Inferior parietal cortex (tissue), 1 donor: ENCODE data around the gene MOV10L1.

Experiments
- DNase-seq: peaks from one replicate; pipeline ENCODE4 v3.0.0-alpha.2; 2016; ENCODE audit errors: extremely low spot score

The MOV10L1 gene

DNA sequence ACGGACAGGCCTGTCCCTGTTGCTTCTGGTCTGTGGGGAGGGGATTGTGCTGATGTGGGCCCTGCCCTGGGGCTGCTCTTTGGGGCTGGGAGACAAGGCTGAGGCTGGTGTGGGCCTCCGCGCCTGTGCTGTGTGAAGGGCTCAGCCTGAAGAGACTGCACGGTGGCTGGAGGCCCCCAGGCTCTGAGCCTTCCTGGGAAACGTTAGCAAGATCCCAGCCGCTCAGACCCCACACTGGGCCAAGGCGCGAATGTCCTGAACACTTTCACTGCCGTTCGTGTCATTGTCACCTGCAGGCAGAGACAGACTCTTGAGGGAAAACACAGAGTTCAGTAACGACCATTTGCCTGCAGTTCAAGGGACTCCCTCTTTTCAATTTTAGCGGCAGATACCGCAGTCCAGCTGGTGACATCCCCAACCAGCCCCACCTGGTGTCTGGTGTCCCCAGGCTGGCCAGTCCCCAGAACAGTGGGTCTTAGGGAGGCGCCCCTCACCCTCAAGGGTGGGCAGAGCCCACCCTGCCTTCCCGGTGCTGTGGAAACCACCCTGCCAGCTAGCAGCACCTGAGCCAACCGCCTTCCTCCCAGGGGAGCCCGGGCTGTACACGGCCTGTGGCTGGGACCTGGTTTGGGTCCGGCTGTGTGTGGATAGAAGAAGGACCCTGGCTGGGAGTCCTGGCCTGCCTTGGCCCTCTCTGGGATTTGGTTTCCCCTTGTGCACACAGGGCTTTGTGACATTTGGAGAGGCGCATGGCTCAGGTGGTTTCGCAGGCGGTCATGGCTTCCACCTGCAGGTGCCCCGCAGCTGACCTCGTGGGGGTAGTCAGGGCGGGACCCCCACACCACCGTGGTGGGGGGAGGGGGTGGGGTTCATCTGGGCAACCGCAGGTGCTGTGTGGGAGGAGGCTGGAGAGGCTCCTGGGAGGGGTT lies 86.4 kb downstream of the MOV10L1 start:
- DNase-seq, result no peak

DNA sequence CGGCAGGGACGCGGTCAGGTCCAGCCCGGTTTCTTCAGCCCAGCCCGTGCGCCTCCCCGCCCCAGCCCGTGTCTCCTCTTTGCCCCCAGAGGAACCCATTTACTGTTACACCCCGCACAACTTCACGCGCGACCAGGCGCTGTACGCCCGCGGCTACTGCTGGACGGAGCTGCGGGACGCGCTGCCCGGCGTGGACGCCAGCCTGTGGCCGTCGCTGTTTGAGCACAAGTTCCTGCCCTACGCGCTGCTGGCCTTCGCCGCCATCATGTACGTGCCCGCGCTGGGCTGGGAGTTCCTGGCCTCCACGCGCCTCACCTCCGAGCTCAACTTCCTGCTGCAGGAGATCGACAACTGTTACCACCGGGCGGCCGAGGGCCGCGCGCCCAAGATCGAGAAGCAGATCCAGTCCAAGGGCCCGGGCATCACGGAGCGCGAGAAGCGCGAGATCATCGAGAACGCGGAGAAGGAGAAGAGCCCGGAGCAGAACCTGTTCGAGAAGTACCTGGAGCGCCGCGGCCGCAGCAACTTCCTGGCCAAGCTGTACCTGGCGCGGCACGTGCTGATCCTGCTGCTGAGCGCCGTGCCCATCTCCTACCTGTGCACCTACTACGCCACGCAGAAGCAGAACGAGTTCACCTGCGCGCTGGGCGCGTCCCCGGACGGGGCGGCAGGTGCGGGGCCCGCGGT lies 87.2 kb downstream of the MOV10L1 start:
- no peak for DNase-seq

DNA sequence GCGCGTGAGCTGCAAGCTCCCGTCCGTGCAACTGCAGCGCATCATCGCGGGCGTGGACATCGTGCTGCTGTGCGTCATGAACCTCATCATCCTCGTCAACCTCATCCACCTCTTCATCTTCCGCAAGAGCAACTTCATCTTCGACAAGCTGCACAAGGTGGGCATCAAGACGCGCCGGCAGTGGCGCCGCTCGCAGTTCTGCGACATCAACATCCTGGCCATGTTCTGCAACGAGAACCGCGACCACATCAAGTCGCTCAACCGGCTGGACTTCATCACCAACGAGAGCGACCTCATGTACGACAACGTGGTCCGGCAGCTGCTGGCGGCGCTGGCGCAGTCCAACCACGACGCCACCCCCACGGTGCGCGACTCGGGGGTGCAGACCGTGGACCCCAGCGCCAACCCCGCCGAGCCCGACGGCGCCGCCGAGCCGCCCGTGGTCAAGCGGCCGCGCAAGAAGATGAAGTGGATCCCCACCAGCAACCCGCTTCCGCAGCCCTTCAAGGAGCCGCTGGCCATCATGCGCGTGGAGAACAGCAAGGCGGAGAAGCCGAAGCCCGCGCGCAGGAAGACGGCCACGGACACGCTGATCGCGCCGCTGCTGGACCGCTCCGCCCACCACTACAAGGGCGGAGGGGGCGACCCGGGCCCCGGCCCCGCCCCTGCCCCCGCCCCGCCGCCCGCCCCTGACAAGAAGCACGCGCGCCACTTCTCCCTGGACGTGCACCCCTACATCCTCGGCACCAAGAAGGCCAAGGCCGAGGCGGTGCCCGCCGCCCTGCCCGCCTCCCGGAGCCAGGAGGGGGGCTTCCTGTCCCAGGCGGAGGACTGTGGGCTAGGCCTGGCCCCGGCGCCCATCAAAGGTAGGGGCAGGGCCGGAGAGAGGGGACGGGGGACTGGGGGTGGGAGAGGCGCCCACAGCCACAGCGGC lies 88.0 kb downstream of the MOV10L1 start:
- DNase-seq, result no peak

DNA sequence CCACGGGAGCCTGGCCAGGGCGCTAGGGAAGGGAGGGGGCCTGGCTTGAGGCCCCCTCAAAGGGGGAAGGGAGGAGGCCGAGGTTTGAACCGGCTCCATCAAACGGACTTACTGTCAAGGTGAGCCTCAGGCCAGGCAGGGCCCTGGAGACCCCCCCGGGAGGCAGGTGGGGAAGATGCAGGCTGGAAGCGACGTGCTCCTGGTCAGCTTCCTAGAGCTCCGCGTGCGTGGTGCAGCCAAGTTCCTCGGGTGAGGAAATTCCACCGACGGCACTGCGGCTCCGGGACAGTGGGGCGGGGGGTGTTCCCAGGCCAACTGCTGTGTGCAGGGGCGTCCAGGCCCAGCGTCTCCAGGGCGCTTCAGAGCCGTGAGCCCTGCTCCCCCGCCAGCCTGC lies 88.7 kb downstream of the MOV10L1 start:
- no peak for DNase-seq

DNA sequence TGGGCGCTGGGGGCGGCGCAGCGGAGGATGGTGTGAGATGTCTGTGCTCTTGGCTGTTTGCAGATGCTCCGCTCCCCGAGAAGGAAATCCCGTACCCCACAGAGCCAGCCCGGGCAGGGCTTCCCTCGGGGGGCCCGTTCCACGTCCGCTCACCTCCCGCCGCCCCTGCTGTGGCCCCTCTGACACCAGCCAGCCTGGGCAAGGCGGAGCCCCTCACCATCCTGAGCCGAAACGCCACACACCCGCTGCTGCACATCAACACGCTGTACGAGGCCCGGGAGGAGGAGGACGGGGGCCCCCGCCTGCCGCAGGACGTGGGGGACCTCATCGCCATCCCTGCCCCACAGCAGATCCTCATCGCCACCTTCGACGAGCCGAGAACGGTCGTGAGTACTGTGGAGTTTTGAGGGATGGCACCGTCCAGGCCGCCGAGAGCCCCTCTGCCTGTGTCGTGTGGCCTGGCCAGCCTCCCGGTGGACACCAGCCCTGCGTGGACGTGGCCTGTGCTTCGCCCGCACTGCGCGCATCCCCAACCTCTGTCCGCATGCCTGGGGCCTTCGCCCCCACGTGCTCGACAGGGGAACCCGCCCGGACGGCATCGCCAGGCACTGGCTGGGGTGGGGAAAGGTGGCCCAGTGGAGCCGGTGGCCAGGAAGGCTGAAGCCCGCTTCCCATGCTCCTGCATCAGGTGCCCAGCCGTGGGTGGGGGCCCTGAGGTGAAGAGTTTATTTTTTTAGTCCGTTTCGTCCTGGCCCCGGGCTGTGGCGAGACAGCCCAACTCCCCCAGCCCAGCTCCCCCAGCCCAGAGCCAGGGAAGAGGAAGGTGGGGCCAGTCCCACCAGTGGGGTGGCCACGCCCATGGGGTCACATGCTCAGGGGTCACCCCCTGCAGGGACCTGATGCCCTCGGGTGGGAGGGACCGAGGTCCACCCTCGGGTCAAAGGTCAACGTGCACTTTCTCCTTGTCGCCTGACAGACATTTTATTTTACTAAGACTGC lies 89.4 kb downstream of the MOV10L1 start:
- no peak for DNase-seq

DNA sequence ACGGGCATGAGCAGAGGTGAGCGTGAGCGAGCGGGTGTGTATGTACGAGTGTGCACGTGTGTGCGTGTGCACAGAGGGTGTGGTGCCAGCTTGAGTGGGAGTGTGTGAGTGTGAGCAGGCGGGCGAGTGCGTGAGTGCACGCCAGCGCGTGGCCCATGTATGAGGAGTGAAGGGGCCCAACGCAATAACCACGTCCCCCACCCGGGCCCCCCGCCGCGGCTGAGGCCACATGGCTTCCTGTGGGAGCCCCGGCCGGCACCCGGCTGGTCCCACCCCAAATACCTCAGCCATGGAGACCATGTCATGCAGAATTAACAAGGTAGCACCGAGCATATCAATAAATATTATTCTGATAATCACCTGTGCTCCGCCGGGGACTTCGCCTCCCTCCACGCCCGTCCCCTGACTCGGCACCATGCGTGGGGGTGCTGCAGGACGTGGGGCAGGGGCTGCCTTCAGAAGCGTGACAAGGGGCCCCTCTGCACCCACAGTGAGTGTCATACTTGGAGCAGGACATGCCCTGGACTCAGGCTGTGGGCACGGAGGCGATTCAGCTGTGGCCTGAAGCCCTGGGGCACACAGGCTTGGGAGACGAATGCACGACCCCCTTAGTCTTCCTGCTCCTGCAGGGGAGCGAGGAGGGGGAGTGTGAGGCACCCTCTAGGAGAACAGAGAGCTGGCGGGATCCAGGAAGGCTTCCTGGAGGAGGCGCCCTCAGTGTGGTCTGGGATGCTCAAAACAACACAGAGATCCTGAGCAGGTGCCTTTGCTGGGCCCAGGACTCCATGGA lies 90.3 kb downstream of the MOV10L1 start:
- no peak for DNase-seq

DNA sequence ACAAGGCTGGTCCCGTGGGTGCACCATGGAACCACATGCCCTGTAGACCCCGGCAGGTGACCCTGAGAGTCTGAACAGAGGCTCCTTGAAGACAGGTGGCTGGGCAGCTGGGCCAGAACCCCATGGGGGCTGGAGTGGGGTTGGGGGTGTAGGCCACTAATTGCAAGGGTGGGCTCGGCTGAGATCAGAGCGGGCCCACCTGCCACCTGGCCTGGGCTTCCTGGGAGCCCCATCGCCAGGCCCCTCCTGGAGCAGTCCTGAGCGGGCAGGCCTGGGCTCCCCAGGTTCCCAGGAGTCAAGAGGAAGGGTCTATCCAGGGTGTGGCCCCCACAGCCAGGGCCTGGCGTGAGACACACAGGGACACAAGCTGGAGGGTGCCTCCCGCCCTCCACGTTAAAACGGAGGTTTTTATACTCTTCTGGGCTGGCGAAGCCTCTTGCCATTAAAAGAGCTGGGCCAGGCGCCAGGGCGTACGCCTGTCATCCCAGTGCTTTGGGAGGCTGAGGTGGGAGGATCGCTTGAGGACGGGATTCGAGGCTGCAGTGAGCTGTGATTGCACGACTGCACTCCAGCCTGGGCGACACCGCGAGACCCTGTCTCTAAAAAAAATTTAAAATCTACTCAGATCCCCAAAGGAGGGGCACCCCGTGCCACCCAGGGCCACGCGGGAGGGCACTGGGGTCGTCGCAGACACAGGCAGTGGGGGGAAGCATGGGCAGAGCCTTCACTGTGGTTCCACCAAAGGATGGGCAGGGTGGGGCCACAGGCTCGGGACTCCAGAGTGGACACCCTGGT lies 91.1 kb downstream of the MOV10L1 start:
- DNase-seq, result no peak

DNA sequence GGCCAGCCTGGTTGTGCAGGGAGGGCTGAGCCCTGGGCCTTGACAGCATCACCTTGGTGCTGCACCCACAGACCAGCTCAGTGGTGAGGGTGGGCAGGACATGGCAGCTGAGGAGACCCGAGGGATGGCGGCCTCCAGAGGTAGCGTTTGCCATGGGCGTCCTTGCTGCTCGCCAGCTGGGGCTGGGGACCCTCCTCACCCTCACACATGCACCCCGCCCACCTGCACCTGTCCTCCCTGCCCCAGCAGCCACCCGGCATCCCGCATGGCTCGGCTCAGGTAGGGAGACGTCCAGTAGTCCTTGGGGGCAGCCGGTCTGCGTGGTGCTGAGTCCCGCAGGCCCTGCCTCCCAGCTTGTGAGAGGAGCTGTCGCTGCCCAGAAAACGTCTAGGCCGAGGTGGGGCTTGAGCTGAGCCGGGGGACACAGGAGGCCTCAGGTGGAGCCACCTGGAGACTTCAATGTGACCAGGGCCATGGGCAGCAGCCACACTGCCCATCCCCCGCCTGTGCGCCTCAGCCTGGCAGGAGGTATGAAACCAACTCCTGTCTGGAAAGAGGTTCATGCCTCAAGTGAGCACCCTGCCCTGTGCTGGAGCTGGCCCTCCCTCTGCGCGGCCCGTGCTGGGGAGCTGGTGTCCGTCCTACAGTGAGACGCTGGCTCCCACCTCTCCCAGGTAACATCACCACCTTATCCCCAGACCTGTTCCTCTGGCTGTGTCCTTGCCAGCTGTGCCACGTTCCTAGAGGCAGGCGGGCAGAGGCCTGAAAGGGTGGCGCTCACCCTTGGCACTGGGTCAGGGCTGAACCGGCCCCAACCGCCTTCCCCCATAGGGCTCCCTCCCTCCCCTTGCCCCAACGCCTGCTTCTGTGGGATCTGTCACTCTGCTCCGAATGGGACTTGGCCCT lies 92.6 kb downstream of the MOV10L1 start:
- DNase-seq, result no peak

DNA sequence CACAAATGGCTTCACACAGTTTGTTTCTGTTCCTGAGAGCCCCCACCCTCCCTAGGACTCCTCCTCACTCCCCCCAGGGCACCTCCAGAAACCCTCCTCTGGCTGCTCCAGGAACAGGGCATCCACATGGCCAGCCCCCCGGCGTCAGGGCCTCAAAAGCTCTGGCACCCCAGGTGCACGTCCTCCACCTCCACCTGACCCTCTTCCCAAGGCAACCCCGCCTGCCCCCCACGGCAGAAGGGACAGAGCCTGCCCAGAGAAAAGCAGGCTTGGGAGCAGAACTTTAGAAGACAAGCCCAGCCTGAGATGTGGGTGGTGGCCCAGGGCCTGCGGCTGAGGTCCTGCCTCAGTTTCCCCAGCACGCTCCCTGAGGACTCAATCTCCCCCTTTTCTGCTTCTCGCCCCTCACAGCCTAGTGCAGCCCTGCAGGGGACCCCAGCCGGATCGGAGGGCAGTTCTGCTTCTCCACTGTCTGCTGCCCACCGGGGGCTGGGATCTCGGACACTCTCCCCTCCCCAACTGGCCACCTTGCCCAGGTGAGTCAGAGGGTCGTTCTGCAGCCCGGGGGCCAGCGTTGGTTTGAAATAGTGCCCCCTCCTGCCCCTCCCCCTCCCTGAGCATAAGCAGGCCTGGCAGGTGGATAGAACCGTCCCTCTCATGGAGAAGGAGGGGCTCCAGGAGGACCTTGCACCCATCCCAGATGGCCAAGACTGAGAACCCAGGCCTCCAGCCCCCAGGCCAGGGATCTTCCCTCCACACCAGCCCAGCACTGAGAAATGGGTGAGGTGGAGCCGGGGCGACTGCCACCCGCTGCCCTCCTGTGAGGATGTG lies 93.5 kb downstream of the MOV10L1 start:
- no peak for DNase-seq

DNA sequence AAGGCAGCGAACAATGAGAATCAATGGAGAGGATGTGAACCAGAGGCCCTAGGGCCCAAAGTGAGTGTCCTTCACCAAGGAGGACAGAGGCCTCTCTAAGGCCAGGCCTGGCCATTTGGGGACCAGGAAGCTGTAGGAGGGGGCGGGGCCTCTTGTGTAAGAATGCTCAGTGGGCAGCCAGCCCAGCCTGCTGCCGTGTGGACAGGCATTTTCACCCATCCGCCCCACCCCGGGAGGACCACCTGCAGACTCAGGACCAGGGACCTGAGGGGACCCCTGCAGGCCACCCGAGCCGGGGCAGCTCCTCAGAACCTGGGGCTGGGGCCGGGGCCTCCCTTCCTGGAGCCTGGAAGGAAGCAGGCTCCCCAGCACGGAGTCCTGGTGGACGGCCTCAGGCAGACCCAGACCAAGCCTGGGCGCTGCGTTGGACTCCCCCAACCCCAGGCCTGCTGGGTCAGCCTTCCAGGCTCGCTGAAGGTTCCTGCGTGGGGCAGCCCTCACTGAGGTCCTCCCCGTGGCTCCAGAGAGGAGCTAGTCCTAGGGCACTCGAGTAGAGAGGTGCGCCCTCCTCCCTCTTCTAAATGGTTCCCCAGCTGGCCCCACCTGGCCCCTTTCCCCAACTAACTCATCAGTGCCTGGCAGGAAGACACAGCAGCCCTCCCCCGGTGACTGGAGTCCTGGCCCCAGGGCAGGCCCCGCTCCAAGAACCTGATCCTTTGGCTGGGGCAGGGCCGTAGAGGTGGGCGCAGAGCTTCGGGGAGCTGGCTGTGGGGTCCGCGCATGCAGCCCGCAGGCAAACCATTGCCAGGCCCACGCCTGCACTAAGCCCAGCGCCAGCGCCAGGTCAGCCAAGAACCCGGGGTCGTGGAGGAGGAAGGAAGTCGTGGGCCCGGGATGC lies 94.4 kb downstream of the MOV10L1 start:
- DNase-seq, result no peak

DNA sequence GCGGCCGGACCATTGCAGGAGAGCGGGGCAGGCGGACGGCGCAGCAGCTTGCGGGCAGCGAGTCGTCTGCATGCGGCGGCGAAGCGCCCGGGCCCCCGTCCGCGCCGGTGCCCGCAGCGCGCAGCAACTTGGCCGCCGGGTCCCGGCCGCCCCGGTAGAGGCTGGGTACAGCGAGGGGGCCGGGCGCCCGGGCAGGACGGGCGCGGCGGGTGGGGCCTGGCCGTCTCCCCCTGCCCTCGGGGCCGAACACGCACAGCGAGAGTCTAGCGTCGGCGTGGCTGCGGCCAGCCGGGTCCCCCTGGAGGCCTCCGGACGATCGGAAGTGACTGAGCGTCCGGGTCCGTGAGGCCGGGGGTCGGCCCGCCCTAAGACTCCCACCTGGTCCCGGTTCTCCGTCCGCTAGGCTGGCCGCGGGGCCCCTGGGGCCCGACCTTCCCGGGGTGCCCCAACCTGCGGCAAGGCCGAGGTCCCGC lies 95.1 kb downstream of the MOV10L1 start:
- DNase-seq, result no peak

DNA sequence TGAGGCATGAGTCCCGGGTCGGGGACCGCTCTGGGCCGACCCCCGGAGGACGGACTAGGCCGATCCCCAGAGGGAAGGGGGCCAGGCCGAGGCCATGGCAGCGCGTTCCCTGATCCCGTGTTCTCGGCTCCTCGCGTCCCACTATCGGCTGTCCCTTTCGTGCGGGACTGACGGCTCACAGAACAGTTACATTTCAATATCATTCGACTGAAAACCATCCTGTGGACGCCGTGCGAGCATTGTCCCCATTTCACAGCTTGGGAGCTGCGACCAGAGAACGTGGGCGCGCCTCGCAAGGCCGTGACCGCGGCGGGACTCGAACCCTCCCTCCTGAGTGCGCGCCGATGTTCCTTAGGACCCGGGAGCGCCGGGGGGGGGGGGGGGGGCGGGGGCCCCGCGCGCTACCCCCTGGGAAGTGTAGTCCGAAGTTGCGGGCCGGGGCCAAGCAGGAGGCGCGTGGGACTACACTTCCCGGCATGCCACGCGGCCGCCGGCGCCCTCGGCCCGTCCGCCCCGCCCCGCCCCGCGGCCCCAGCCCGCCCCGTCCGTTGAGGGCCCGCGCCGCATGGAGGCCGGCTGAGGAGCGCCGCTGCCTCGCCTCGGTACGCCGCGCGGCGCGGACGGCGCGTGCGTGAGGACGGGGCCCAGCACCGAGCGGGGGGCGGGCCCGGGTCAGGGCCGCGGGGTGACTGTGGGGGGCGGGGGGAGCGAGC lies 95.7 kb downstream of the MOV10L1 start, which contains the start of gene TRABD:
Gene TRABD (plus strand): TSS at position 539 of the 713 bp plus-strand sequence. CDS start 7,148 bp downstream, outside the sequence.
- peak; percentile 76 for DNase-seq

DNA sequence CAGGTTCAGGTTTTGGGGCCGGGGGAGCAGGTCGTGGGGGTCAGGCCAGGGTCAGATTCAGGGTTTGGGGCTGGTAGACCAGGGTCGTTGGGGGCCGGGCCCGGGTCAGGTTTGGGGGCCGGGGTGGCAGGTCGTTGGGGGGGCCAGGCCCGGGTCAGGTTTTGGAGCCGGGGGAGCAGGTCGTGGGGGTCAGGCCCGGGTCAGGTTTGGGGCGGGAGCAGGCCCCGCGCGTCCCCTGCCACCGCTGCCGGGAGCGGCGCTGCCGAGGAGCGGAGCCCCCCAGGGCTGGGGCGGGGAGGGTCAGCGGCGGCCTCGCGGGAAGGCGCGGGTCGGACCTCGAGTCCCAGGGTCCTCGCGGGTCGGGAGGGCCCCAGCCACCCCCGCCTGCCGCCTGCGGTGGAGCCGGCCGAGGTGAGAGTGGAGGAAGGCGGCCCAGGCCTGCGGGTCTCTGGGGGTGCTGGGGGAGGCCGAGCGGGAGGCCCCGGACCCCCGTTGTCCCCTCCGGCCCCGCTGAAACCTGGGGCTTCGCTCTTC lies 96.4 kb downstream of the MOV10L1 start:
- DNase-seq, result no peak

DNA sequence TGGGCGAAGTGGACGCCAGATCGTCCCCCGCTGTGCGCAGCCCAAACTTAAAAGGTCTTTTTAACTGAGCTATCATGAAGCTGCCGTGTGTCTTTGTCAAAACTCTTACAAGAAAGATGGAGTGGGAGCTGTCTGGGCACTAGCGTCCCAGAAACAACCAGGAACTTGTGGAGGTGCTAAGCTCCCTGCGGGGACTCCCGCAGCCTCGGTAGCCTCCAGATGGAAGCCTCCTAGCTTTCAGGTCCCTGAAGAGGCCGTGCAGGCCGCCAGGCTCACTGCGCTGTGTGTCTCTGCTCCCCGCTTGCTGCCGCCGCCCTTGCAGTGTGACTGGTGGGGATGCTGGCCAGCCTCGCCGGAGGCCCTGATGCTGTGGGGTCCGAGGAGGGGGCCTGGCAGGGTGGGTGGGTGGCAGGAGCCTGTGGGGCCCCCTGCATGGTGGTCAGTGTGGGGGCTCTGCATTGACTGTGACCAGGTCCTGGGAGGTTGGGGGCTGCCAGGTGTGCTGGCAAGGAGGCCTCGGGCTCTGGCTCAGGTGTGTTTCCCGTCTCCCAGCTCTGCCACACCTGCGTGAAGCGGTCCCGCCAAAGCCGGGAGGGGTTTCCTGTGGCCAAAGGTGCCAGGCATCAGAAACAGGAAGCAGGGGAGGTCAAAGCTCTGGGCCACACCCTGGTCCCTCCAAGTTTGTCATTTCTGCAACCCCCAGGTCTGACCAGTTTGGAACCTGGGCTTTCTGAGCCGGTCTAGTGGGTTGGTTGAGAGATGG lies 97.1 kb downstream of the MOV10L1 start:
- no peak for DNase-seq
